Measurements from ENCODE around the gene SGCG.

SGCG gene

DNA sequence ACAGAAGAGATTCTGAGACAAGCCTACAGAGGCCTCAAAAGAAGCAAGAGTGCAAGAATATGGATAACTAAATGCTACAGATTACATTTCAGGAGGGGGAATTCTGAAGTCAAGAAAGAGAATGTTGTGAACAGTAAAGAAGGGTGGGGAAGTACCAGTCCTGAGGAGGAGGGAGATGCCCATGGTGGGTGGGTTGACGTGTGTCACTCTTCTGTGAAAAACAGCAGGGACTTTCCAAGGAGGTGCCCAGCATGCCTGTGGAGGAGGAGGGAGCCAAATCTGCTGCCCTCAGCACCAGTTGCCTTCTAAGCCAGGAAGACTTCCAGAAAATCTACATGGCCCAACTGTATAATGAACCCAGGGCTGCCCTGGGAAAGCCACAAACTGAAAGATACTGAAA is 87.7 kb downstream of the SGCG start:
- TF ChIP-seq, protein P1, sequence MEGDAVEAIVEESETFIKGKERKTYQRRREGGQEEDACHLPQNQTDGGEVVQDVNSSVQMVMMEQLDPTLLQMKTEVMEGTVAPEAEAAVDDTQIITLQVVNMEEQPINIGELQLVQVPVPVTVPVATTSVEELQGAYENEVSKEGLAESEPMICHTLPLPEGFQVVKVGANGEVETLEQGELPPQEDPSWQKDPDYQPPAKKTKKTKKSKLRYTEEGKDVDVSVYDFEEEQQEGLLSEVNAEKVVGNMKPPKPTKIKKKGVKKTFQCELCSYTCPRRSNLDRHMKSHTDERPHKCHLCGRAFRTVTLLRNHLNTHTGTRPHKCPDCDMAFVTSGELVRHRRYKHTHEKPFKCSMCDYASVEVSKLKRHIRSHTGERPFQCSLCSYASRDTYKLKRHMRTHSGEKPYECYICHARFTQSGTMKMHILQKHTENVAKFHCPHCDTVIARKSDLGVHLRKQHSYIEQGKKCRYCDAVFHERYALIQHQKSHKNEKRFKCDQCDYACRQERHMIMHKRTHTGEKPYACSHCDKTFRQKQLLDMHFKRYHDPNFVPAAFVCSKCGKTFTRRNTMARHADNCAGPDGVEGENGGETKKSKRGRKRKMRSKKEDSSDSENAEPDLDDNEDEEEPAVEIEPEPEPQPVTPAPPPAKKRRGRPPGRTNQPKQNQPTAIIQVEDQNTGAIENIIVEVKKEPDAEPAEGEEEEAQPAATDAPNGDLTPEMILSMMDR (IDR thresholded peaks at IDR 0.05; ENCODE audit: low read length) = no peak
- no peak for TF ChIP-seq EZH2 (IDR thresholded peaks at IDR 0.05; ENCODE audit: borderline replicate concordance, low read length)
- H3K27ac ChIP-seq (ENCODE audit: low read depth, low read length, poor library complexity, severe bottlenecking) = no peak overlapping the region
- no peaks in the 10 kb centered on the region for H3F3A ChIP-seq (ENCODE audit: insufficient read depth, low read length)
- H4K20me1 ChIP-seq (ENCODE audit: insufficient read depth, low read length) = no peaks in the 10 kb centered on the region
- no peak overlapping the region for H3K4me2 ChIP-seq (ENCODE audit: low read length)
- no peak overlapping the region for H3K9ac ChIP-seq (ENCODE audit: low read length)
- H3K4me1 ChIP-seq (ENCODE audit: insufficient read depth, low read length, severe bottlenecking) = no peaks in the 10 kb centered on the region
- H3K9me3 ChIP-seq (ENCODE audit: low read length) = no peaks in the 10 kb centered on the region
- H2AFZ ChIP-seq (ENCODE audit: low read length) = no peak overlapping the region
- no peaks in the 10 kb centered on the region for H3K36me3 ChIP-seq (ENCODE audit: insufficient read depth, low read length)
- no peak overlapping the region for H3K4me3 ChIP-seq (ENCODE audit: low read depth, low read length, poor library complexity, severe bottlenecking)
- no peaks in the 10 kb centered on the region for H3K27me3 ChIP-seq (ENCODE audit: insufficient read depth, low read length)
- no peaks in the 10 kb centered on the region for H3K9me2 ChIP-seq (ENCODE audit: low read depth, low read length)
- no peaks in the 10 kb centered on the region for H3K79me2 ChIP-seq (ENCODE audit: insufficient read depth, low read length)

DNA sequence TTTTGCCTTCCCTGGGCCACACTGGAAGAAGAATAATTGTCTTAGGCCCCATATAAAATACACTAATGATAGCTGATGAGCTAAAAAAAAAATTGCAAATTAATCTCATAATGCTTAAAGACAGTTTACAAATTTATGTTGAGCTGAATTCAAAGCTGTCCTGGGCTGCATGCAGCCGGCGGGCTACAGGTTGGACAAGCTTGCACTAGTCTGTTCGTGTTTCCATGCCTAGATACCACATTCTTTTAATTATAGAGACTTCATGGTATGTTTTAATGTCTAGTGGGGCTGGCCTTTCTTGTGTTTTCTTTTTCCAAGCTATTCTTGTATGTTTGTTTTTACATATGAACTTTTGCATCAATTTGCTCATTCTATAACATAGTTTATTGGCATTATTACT is 90.6 kb downstream of the SGCG start:
- TF ChIP-seq, protein P1 (IDR thresholded peaks at IDR 0.05; ENCODE audit: low read length) = no peak
- TF ChIP-seq EZH2 (IDR thresholded peaks at IDR 0.05; ENCODE audit: borderline replicate concordance, low read length) = no peak
- no peaks in the 10 kb centered on the region for H3K9me3 ChIP-seq (ENCODE audit: low read length)
- no peaks in the 10 kb centered on the region for H3K9me2 ChIP-seq (ENCODE audit: low read depth, low read length)
- H4K20me1 ChIP-seq (ENCODE audit: insufficient read depth, low read length) = no peaks in the 10 kb centered on the region
- no peak overlapping the region for H3K27ac ChIP-seq (ENCODE audit: low read depth, low read length, poor library complexity, severe bottlenecking)
- no peaks in the 10 kb centered on the region for H3K4me1 ChIP-seq (ENCODE audit: insufficient read depth, low read length, severe bottlenecking)
- H3K27me3 ChIP-seq (ENCODE audit: insufficient read depth, low read length) = no peaks in the 10 kb centered on the region
- no peak overlapping the region for H3K9ac ChIP-seq (ENCODE audit: low read length)
- no peaks in the 10 kb centered on the region for H3F3A ChIP-seq (ENCODE audit: insufficient read depth, low read length)
- no peak overlapping the region for H2AFZ ChIP-seq (ENCODE audit: low read length)
- no peaks in the 10 kb centered on the region for H3K36me3 ChIP-seq (ENCODE audit: insufficient read depth, low read length)
- H3K4me3 ChIP-seq (ENCODE audit: low read depth, low read length, poor library complexity, severe bottlenecking) = no peak overlapping the region
- H3K4me2 ChIP-seq (ENCODE audit: low read length) = no peak overlapping the region
- no peaks in the 10 kb centered on the region for H3K79me2 ChIP-seq (ENCODE audit: insufficient read depth, low read length)

DNA sequence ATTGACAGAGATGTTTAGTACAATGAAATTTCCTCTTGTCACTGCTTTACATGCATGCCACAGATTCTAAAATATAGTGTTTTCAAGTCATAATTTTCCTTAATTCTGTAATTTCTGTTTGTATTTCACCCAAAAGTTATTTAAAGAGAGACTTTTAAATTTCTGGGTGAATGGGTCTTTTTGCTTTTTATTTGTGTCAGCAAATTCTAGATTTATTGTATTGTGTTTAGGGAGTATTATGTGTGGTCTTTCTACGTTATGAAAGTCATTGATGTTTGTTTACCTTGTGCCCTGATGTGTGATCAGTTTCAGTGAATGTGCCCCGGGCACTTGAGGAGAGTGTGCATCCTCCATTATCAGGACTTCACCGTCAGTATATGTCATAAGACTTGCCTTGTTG is 92.7 kb downstream of the SGCG start:
- Histone ChIP-seq H2AFZ (ENCODE audit: low read length) (no peak overlapping the region), H4K20me1 (ENCODE audit: insufficient read depth, low read length) (no peaks in the 10 kb centered on the region), H3K4me3 (ENCODE audit: low read depth, low read length, poor library complexity, severe bottlenecking) (no peak overlapping the region), H3K79me2 (ENCODE audit: insufficient read depth, low read length) (no peaks in the 10 kb centered on the region), H3K36me3 (ENCODE audit: insufficient read depth, low read length) (no peaks in the 10 kb centered on the region), H3K27ac (ENCODE audit: low read depth, low read length, poor library complexity, severe bottlenecking) (no peak overlapping the region), H3K9me2 (ENCODE audit: low read depth, low read length) (no peaks in the 10 kb centered on the region), H3K4me1 (ENCODE audit: insufficient read depth, low read length, severe bottlenecking) (no peaks in the 10 kb centered on the region), H3K4me2 (ENCODE audit: low read length) (no peak overlapping the region), H3K9me3 (ENCODE audit: low read length) (no peaks in the 10 kb centered on the region), H3K9ac (ENCODE audit: low read length) (no peak overlapping the region), H3F3A (ENCODE audit: insufficient read depth, low read length) (no peaks in the 10 kb centered on the region), H3K27me3 (ENCODE audit: insufficient read depth, low read length) (no peaks in the 10 kb centered on the region)
- no peak for TF ChIP-seq EZH2 (IDR thresholded peaks at IDR 0.05; ENCODE audit: borderline replicate concordance, low read length)
- TF ChIP-seq, protein P1 (IDR thresholded peaks at IDR 0.05; ENCODE audit: low read length) = no peak
